ENCODE results near the gene SPATA2L. TPM values are rescaled to one million over a fixed set of nuclear protein-coding genes. Genes with fewer than 3 reads are reported as not detected.

The SPATA2L gene
- total and polyA plus RNA-seq, 2 of the 13 experiments (the other 11 are each of a cell fraction or from before 2014, with no cell fraction given): 9.1 to 20.7 TPM

DNA sequence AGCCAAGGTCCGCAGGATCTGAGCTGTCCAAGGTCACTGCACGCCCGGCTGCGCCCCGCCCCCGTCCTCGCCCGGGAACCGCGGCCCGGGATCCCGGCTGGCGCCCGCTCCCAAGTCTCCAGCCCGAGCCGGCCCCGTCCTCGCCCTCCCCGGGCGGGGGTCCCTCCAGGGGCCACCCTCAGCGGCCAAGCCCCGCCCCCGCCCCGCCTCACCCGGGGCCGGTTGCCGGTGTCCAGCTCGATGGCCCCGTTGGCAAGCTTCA, 19.0 kb upstream of the SPATA2L start (continued):
- TF ChIP-seq, protein P1, sequence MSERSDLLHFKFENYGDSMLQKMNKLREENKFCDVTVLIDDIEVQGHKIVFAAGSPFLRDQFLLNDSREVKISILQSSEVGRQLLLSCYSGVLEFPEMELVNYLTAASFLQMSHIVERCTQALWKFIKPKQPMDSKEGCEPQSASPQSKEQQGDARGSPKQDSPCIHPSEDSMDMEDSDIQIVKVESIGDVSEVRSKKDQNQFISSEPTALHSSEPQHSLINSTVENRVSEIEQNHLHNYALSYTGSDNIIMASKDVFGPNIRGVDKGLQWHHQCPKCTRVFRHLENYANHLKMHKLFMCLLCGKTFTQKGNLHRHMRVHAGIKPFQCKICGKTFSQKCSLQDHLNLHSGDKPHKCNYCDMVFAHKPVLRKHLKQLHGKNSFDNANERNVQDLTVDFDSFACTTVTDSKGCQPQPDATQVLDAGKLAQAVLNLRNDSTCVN (CRISPR knock-in tag; IDR thresholded peaks at IDR 0.05; ENCODE audit: borderline replicate concordance): no peak
- TF ChIP-seq THYN1 (CRISPR knock-in tag; IDR thresholded peaks at IDR 0.05; ENCODE audit: borderline replicate concordance, low read depth): peak; percentile 94; the same call in 1 of the 2 replicates
- TF ChIP-seq HHEX (CRISPR knock-in tag; IDR thresholded peaks at IDR 0.05): no peak
- no peak for TF ChIP-seq ZNF619 (CRISPR knock-in tag; IDR thresholded peaks at IDR 0.05)
- TF ChIP-seq TBX2 (CRISPR knock-in tag; IDR thresholded peaks at IDR 0.05; ENCODE audit: borderline replicate concordance): no peak
- TF ChIP-seq MED8 (CRISPR knock-in tag; IDR thresholded peaks at IDR 0.05; ENCODE audit: insufficient replicate concordance): no peak
- TF ChIP-seq ZNF639 (CRISPR knock-in tag; conservative IDR thresholded peaks at IDR 0.05): no peak
- no peak for TF ChIP-seq ZFP36L1 (CRISPR knock-in tag; IDR thresholded peaks at IDR 0.05)
- no peak for TF ChIP-seq FLYWCH1 (CRISPR knock-in tag; IDR thresholded peaks at IDR 0.05)
- TF ChIP-seq ZNF546 (CRISPR knock-in tag; conservative IDR thresholded peaks at IDR 0.05): 0 out of 2 replicates have a peak, but pooled peaks have one; percentile 84
- TF ChIP-seq PAX8 (CRISPR knock-in tag; IDR thresholded peaks at IDR 0.05; ENCODE audit: borderline replicate concordance): no peak
- TF ChIP-seq TFDP1 (CRISPR knock-in tag; IDR thresholded peaks at IDR 0.05; ENCODE audit: borderline replicate concordance): no peak
- no peak for TF ChIP-seq CSRNP2 (CRISPR knock-in tag; conservative IDR thresholded peaks at IDR 0.05; ENCODE audit: low read depth)
- TF ChIP-seq, protein P2, sequence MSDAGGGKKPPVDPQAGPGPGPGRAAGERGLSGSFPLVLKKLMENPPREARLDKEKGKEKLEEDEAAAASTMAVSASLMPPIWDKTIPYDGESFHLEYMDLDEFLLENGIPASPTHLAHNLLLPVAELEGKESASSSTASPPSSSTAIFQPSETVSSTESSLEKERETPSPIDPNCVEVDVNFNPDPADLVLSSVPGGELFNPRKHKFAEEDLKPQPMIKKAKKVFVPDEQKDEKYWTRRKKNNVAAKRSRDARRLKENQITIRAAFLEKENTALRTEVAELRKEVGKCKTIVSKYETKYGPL (CRISPR knock-in tag; IDR thresholded peaks at IDR 0.05): no peak
- no peak for TF ChIP-seq FOXC1 (CRISPR knock-in tag; IDR thresholded peaks at IDR 0.05; ENCODE audit: borderline replicate concordance)
- TF ChIP-seq, protein P3, sequence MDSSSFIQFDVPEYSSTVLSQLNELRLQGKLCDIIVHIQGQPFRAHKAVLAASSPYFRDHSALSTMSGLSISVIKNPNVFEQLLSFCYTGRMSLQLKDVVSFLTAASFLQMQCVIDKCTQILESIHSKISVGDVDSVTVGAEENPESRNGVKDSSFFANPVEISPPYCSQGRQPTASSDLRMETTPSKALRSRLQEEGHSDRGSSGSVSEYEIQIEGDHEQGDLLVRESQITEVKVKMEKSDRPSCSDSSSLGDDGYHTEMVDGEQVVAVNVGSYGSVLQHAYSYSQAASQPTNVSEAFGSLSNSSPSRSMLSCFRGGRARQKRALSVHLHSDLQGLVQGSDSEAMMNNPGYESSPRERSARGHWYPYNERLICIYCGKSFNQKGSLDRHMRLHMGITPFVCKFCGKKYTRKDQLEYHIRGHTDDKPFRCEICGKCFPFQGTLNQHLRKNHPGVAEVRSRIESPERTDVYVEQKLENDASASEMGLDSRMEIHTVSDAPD (CRISPR knock-in tag; IDR thresholded peaks at IDR 0.05): no peak
- TF ChIP-seq ZNF761 (CRISPR knock-in tag; conservative IDR thresholded peaks at IDR 0.05): no peak
- TF ChIP-seq ZNF510 (CRISPR knock-in tag; IDR thresholded peaks at IDR 0.05; ENCODE audit: low read depth): no peak
- no peak for TF ChIP-seq NFYC (CRISPR knock-in tag; IDR thresholded peaks at IDR 0.05)
- no peak for TF ChIP-seq CHD4 (IDR thresholded peaks at IDR 0.05; ENCODE audit: borderline replicate concordance, low read length)
- peak; percentile 40 for TF ChIP-seq ZNF281 (CRISPR knock-in tag; IDR thresholded peaks at IDR 0.05; ENCODE audit: borderline replicate concordance)
